Panc1 (cell line): ENCODE results near the gene PCCA.
"Not testable (repeated sequence)": the region's sequence is repeated elsewhere in the genome, so short reads cannot be mapped to it uniquely, and the experiment has no call there.

Experiments
- POLR2AphosphoS5 ChIP-seq: IDR thresholded peaks from 2 replicates; pipeline ENCODE4 v1.6.1; 2012; ENCODE audit warnings: mild to moderate bottlenecking, low read depth, low read length, moderate library complexity
- TF ChIP-seq, protein P1 (sequence below): fragments of 450-650 bp; IDR thresholded peaks from 2 replicates; pipeline ENCODE4 v1.5.1; 2017; ENCODE audit warnings: mild to moderate bottlenecking

DNA sequence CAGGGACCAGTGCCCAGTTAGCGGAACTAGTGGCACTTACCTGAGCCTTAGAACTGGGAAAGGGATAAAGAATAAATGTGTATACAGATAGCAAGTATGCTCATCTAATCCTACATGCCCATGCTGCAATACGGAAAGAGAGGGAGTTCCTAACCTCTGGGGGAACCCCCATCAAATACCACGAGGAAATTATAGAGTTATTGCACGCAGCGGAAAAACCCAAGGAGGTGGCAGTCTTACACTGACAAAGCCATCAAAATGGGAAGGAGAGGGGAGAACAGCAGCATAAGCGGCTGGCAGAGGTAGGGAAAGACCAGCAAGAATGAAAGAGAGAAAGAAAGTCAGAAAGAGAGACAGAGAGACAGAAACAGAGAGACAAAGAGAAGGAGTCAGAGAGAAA, 5.5 kb upstream of the PCCA start:
- not testable (repeated sequence) for TF ChIP-seq POLR2AphosphoS5
- TF ChIP-seq, protein P1, sequence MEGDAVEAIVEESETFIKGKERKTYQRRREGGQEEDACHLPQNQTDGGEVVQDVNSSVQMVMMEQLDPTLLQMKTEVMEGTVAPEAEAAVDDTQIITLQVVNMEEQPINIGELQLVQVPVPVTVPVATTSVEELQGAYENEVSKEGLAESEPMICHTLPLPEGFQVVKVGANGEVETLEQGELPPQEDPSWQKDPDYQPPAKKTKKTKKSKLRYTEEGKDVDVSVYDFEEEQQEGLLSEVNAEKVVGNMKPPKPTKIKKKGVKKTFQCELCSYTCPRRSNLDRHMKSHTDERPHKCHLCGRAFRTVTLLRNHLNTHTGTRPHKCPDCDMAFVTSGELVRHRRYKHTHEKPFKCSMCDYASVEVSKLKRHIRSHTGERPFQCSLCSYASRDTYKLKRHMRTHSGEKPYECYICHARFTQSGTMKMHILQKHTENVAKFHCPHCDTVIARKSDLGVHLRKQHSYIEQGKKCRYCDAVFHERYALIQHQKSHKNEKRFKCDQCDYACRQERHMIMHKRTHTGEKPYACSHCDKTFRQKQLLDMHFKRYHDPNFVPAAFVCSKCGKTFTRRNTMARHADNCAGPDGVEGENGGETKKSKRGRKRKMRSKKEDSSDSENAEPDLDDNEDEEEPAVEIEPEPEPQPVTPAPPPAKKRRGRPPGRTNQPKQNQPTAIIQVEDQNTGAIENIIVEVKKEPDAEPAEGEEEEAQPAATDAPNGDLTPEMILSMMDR: not testable (repeated sequence)
